A673 (cell line): Measurements from ENCODE around the gene STX18. TPM values are rescaled to one million over a fixed set of nuclear protein-coding genes. Genes with fewer than 3 reads are reported as not detected.

ENCODE experiments used
- BruUV-seq: library from RNA; stranded (reverse); fragments of 400-500 nt; replicated peaks from 2 replicates; lab custom pipeline; 2021; lab: Mats Ljungman, UMichigan
- CTCF ChIA-PET: fragments of 300-600 bp; sonication (Branson Sonifier 250); formaldehyde crosslinking; loops from one replicate; lab custom pipeline; 2022; ENCODE audit warnings: antibody characterized with exemption; lab: Charles Lee
- POLR2A ChIA-PET: fragments of 300-600 bp; sonication (Branson Sonifier 250); formaldehyde crosslinking; loops from one replicate; lab custom pipeline; 2022; ENCODE audit warnings: antibody characterized with exemption; ENCODE audit not compliant: low non-redundant PET; lab: Charles Lee
- DNase-seq: peaks from one replicate; pipeline ENCODE4 v3.0.0-alpha.2; 2015; ENCODE audit warnings: low spot score
- H3K27ac ChIP-seq: fragments of 200-600 bp; sonication (generic); 2 replicates; pipeline ENCODE4 v1.5.1; 2016; ENCODE audit warnings: mixed run types, low read depth, mild to moderate bottlenecking, mixed read lengths, antibody characterized with exemption, low read length; ENCODE audit not compliant: poor library complexity, severe bottlenecking
- H3K27me3 ChIP-seq: fragments of 200-600 bp; sonication (generic); replicated peaks from 2 replicates; pipeline ENCODE4 v1.6.1; 2017; ENCODE audit warnings: mixed run types, low read depth, mild to moderate bottlenecking, mixed read lengths, antibody characterized with exemption, low read length; ENCODE audit not compliant: insufficient read depth, poor library complexity
- H3K36me3 ChIP-seq: fragments of 200-600 bp; sonication (generic); 2 replicates; pipeline ENCODE4 v1.6.1; 2016; ENCODE audit warnings: mixed run types, mild to moderate bottlenecking, mixed read lengths, antibody characterized with exemption, low read length; ENCODE audit not compliant: insufficient read depth, poor library complexity, severe bottlenecking
- H3K4me1 ChIP-seq: fragments of 200-600 bp; sonication (generic); 2 replicates; pipeline ENCODE4 v1.6.1; 2017; ENCODE audit warnings: mixed run types, mild to moderate bottlenecking, mixed read lengths, antibody characterized with exemption, low read length; ENCODE audit not compliant: insufficient read depth, poor library complexity, severe bottlenecking
- H3K4me3 ChIP-seq: fragments of 200-600 bp; sonication (generic); 2 replicates; pipeline ENCODE4 v1.5.1; 2016; ENCODE audit warnings: low read depth, mixed run types, mild to moderate bottlenecking, mixed read lengths, low read length; ENCODE audit not compliant: poor library complexity, severe bottlenecking
- H3K9me3 ChIP-seq: fragments of 200-600 bp; sonication (generic); 2 replicates; pipeline ENCODE4 v1.6.1; 2016; ENCODE audit warnings: mixed run types, low read depth, mild to moderate bottlenecking, mixed read lengths, antibody characterized with exemption, low read length; ENCODE audit not compliant: poor library complexity, severe bottlenecking
- CTCF ChIP-seq: fragments of 300-800, 200-600 bp; sonication (generic); conservative IDR thresholded peaks from 2 replicates; pipeline ENCODE4 v1.5.1; 2017; ENCODE audit warnings: low read depth, mild to moderate bottlenecking, antibody characterized with exemption, low read length, moderate library complexity, mixed read lengths
- EZH2 ChIP-seq: fragments of 200-600 bp; sonication (generic); IDR thresholded peaks from 2 replicates; pipeline ENCODE4 v1.6.1; 2017; ENCODE audit warnings: borderline replicate concordance, low read depth, mild to moderate bottlenecking, mixed read lengths, antibody characterized with exemption, low read length; ENCODE audit not compliant: poor library complexity, severe bottlenecking
- intact Hi-C: fragments of 100-400 bp; cut with micrococcal nuclease; formaldehyde crosslinking; loops from one replicate; pipeline ENCODE4 v1.10.0; 2022; ENCODE audit not compliant: unreplicated experiment
- total RNA-seq: library from RNA; stranded (reverse); gene quantifications from 2 replicates; pipeline ENCODE4 v1.2.3, GENCODE V29; 2021

The STX18 gene
- total RNA-seq, 1 experiment from 2014 or later = 34.3 TPM

- intact Hi-C loops = no loop called here
- H3K4me1 ChIP-seq = no peaks in the 10 kb centered on the region
- no TSS peak for BruUV-seq
- TF ChIP-seq CTCF (no peak), EZH2 (no peak)
- H3K36me3 ChIP-seq = no peaks in the 10 kb centered on the region
- H3K27me3 ChIP-seq = no peaks in the 10 kb centered on the region
- DNase-seq = no peak
- H3K4me3 ChIP-seq = no peak overlapping the region
- H3K9me3 ChIP-seq = no peaks in the 10 kb centered on the region
- CTCF ChIA-PET = no interaction called here
- POLR2A ChIA-PET = no interaction called here
- H3K27ac ChIP-seq = no peak overlapping the region
Measured at GRCh38 chr4:4415107-4415805, 126.6 kb downstream of the STX18 start.

GRCh38 chr4:4413806-4414205, 128.0 kb downstream of the STX18 start:
- POLR2A ChIA-PET = interaction anchor here (0.7 kb wide), 1 partner anchor 276 kb away, joined by 3 read pairs; no protein-coding TSS in a partner anchor
- CTCF ChIA-PET = no interaction called here
- BruUV-seq = no TSS peak
- intact Hi-C loops = no loop called here
- Histone ChIP-seq H3K36me3 (no peaks in the 10 kb centered on the region), H3K27me3 (no peaks in the 10 kb centered on the region), H3K9me3 (no peaks in the 10 kb centered on the region), H3K27ac (no peak overlapping the region), H3K4me1 (no peaks in the 10 kb centered on the region), H3K4me3 (no peak overlapping the region)
- TF ChIP-seq CTCF = no peak
- no peak for TF ChIP-seq EZH2
- DNase-seq = no peak

- no TSS peak for BruUV-seq
- Histone ChIP-seq H3K9me3 (no peaks in the 10 kb centered on the region), H3K4me3 (no peak overlapping the region), H3K27me3 (no peaks in the 10 kb centered on the region), H3K4me1 (no peaks in the 10 kb centered on the region), H3K36me3 (no peaks in the 10 kb centered on the region), H3K27ac (no peak overlapping the region)
- CTCF ChIA-PET = no interaction called here
- intact Hi-C loops = no loop called here
- POLR2A ChIA-PET = interaction anchor here (0.7 kb wide), 1 partner anchor 277 kb away, joined by 3 read pairs; no protein-coding TSS in a partner anchor
- TF ChIP-seq EZH2 (no peak), CTCF (no peak)
- DNase-seq = no peak
Measured at GRCh38 chr4:4413373-4413725, 128.5 kb downstream of the STX18 start.
